ENCODE results near the gene TSPAN3.

DNA sequence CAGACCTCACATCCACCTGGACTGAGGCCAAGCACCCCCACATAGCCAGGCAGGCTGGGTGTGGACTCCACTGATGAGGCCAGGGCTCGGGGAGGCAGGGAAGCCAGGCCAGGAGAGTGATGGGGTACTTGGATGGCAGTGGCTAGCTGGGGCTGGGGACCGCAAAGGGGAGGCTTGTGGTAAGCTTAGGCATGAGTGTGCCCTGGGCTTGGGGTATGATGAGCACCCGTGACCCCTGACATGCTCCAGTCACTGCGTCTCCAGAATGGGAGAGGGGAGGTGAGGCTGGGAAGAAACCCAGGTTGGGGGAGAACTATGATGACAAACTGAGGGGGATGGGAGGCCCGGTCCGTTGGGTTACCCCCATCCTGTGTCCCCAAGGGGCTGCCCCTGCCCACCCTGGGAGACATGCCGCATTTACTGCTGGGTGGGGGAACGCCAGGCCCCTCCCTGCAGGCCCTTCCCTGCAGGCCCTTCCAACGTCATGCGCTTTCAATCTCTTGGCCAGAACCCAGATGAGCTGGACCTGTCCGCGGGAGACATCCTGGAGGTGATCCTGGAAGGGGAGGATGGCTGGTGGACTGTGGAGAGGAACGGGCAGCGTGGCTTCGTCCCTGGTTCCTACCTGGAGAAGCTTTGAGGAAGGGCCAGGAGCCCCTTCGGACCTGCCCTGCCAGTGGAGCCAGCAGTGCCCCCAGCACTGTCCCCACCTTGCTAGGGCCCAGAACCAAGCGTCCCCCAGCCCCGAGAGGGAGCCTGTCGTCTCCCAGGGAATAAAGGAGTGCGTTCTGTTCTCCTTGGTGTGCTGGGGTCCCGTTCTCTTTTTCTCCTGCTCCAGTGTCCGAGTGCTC lies 34.1 kb downstream of the TSPAN3 start:
- TF ChIP-seq, protein P1, sequence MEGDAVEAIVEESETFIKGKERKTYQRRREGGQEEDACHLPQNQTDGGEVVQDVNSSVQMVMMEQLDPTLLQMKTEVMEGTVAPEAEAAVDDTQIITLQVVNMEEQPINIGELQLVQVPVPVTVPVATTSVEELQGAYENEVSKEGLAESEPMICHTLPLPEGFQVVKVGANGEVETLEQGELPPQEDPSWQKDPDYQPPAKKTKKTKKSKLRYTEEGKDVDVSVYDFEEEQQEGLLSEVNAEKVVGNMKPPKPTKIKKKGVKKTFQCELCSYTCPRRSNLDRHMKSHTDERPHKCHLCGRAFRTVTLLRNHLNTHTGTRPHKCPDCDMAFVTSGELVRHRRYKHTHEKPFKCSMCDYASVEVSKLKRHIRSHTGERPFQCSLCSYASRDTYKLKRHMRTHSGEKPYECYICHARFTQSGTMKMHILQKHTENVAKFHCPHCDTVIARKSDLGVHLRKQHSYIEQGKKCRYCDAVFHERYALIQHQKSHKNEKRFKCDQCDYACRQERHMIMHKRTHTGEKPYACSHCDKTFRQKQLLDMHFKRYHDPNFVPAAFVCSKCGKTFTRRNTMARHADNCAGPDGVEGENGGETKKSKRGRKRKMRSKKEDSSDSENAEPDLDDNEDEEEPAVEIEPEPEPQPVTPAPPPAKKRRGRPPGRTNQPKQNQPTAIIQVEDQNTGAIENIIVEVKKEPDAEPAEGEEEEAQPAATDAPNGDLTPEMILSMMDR (IDR thresholded peaks at IDR 0.05; ENCODE audit: low read depth, low read length), result no peak
- TF ChIP-seq, protein P2, sequence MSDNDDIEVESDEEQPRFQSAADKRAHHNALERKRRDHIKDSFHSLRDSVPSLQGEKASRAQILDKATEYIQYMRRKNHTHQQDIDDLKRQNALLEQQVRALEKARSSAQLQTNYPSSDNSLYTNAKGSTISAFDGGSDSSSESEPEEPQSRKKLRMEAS (IDR thresholded peaks at IDR 0.05; ENCODE audit: low read depth, low read length), result no peak
